ENCODE data around the gene ARID1B. TPM values are rescaled to one million over a fixed set of nuclear protein-coding genes. Genes with fewer than 3 reads are reported as not detected.

Gene ARID1B
- total RNA-seq, 4 donors from 2014 or later, result 25.2 to 103 (median 59.5) TPM

DNA sequence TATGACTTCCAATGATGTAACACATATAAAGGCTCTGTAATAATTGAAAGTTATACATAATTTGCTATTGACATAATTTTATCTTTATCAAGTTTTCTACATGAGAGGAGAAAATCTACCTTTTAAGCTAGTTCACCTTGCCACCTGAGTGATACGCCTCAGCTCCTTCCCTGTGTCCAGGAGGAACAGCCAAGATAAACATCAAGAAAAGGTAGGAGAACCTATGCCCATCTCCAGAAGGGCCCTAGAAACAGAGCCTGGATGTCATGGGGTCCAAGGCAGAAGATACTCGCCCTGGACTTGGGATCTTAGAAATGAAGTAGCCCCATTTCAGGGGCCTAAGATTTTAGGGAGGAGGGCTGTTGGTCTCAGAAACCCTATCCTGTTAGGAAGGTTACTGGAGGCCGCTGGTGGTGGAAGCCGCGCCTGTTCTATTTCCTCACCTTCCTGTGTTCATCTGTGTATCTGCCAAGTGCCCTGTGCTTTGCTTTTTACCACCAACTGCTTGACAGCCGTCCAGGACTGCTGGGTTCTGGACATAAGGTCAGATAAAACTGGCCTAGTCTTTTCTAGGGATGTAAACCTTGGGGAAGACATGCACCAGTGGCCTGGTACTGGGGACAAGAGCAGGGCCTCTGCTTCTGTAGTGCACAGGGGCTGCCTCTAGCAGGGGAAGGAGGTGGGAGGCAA is 178.5 kb downstream of the ARID1B start:
- peaks cover 5 to 60% (median 17%) of the 10 kb centered on the region in 3 donors for H3K4me1 ChIP-seq
- H3K27me3 ChIP-seq, result no peaks in the 10 kb centered on the region
- no peak overlapping the region for H3K4me3 ChIP-seq
- H3K27ac ChIP-seq, result peak overlapping the region in 3 of 4 donors; percentile 16 to 25 (median 22)
- no peaks in the 10 kb centered on the region for H3K36me3 ChIP-seq
- intact Hi-C loops (cut with DNase I), result no loop called here
- 65 to 82% methylated on average over 5 to 6 of the region's 6 CpGs for WGBS, 2 donors
- H3K9me3 ChIP-seq, result no peaks in the 10 kb centered on the region
- TF ChIP-seq, protein P1, sequence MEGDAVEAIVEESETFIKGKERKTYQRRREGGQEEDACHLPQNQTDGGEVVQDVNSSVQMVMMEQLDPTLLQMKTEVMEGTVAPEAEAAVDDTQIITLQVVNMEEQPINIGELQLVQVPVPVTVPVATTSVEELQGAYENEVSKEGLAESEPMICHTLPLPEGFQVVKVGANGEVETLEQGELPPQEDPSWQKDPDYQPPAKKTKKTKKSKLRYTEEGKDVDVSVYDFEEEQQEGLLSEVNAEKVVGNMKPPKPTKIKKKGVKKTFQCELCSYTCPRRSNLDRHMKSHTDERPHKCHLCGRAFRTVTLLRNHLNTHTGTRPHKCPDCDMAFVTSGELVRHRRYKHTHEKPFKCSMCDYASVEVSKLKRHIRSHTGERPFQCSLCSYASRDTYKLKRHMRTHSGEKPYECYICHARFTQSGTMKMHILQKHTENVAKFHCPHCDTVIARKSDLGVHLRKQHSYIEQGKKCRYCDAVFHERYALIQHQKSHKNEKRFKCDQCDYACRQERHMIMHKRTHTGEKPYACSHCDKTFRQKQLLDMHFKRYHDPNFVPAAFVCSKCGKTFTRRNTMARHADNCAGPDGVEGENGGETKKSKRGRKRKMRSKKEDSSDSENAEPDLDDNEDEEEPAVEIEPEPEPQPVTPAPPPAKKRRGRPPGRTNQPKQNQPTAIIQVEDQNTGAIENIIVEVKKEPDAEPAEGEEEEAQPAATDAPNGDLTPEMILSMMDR (IDR thresholded peaks at IDR 0.05), result no peak
- no peak for TF ChIP-seq POLR2A (IDR thresholded peaks at IDR 0.05)
- DNase-seq, result no peak

DNA sequence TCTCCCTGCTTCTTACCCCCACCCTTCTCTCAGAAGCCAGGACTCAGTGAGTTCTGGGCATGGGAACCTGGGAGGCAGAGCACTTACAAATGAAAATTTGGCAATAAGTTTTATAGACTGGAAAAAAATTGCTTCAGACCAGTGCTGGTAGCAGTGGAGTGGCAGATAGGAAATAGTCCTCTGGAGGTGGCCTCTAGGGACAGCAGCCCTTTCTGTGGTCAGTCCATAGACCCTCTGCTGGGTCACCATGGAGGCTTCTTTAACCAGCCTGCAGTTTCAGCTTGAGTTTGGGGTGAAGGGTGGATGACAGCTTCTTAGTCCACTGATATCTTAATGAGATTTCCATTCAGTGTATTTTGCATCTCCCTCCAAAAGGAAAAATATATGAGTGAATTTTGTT is 179.1 kb downstream of the ARID1B start:
- TF ChIP-seq, protein P1 (IDR thresholded peaks at IDR 0.05), result no peak
- TF ChIP-seq POLR2A (IDR thresholded peaks at IDR 0.05), result no peak
- H3K36me3 ChIP-seq, result no peaks in the 10 kb centered on the region
- H3K4me1 ChIP-seq, result peaks cover 5 to 54% (median 17%) of the 10 kb centered on the region in 3 donors
- intact Hi-C loops (cut with DNase I), result no loop called here
- DNase-seq, result no peak
- H3K9me3 ChIP-seq, result no peaks in the 10 kb centered on the region
- H3K27me3 ChIP-seq, result no peaks in the 10 kb centered on the region
- H3K4me3 ChIP-seq, result no peak overlapping the region
- peak overlapping the region in 3 of 4 donors; percentile 16 to 25 (median 22) for H3K27ac ChIP-seq

DNA sequence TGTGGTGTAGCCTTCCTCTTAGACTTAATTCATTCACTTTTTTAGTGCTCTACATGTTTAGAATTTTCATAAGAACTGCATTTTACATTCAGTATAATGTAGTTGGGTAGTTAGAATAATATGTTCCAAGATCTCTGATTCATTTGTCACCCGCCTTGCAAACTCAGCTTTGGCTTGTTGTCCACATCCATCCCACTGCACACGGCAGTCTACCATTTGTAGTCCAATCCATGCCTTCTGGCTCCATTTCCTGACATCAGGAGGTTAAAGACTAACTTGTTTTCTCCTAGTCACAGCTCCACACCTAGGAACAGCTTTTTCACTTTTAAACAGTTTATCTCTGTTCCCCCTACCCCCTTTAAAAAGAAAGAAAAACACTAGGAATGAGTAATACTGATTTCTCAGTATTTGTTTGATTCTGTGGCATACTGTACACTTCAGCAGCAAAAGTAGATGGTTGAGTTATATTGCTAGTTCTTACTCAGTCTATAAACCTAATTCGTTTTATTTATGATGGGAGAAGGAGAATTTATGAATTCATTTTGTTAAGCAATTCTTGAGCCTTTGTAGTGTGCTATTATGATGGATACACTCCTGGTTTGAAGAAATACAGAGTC is 180.9 kb downstream of the ARID1B start:
- intact Hi-C loops (cut with DNase I), result no loop called here
- Histone ChIP-seq H3K9me3 (no peaks in the 10 kb centered on the region), H3K4me3 (no peak overlapping the region), H3K36me3 (no peaks in the 10 kb centered on the region), H3K27ac (no peak overlapping the region), H3K27me3 (no peaks in the 10 kb centered on the region), H3K4me1 (peaks cover 3 to 41% (median 16%) of the 10 kb centered on the region in 3 donors)
- DNase-seq, result no peak
- WGBS, 2 donors, result 78 to 88% methylated on average over 3 of the region's 3 CpGs
- TF ChIP-seq, protein P1 (IDR thresholded peaks at IDR 0.05), result no peak
- no peak for TF ChIP-seq POLR2A (IDR thresholded peaks at IDR 0.05)

DNA sequence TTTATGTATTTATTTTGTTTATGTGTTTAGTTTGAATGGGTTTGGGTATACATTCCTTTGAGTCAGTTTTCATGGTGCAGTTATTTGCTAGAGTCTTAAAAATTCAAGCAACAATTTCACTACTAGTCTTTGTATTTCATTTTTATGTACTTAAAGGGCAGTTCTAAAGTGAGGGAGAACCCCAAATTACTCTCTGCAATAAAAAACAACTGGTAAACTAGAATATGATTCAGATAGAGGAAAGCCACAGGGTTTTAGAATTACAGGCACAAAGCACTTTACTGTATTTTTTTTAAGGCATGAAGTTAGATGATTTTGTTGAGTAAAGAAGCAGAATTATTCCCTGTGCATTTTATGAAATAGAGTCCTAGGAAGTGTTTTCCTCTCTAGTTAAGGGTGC is 183.3 kb downstream of the ARID1B start:
- DNase-seq, result no peak
- Histone ChIP-seq H3K4me3 (no peak overlapping the region), H3K27me3 (no peaks in the 10 kb centered on the region), H3K4me1 (peaks cover 0 to 40% (median 10%) of the 10 kb centered on the region in 3 donors), H3K36me3 (no peaks in the 10 kb centered on the region), H3K9me3 (no peaks in the 10 kb centered on the region), H3K27ac (no peak overlapping the region)
- TF ChIP-seq, protein P1 (IDR thresholded peaks at IDR 0.05), result no peak
- no peak for TF ChIP-seq POLR2A (IDR thresholded peaks at IDR 0.05)
- intact Hi-C loops (cut with DNase I), result no loop called here

DNA sequence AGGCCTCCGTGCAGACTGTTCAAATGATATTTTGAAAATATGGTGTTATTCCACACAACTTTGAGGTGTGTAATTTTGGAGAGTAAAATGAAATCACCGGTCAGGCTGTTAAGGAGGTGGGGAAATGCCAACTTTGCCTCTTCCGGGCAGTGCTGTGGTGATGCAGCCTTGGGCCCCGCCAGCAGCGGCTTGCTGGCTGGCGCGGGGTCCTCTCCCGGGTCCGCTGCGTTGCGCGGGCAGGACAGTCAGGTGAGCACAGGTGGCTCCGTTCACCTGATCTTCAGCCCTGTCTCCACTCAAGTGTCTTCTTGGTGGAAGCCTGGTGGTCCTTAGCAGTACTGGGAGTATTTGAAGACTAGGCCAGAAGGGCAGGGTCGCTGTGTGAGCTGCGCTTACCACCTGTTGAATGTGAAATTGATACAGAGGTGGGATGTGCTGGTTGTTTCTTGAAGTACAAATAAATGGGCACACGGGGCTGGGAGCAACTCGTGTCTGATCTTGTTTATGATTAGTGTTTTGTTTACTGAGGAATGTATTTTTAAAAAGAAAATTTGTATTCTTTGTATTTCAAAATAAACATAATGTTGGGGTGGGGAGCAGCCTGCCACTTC is 184.2 kb downstream of the ARID1B start:
- no peaks in the 10 kb centered on the region for H3K36me3 ChIP-seq
- H3K4me3 ChIP-seq, result no peak overlapping the region
- H3K27ac ChIP-seq, result no peak overlapping the region
- peaks cover 0 to 34% (median 3%) of the 10 kb centered on the region in 3 donors for H3K4me1 ChIP-seq
- intact Hi-C loops (cut with DNase I), result no loop called here
- TF ChIP-seq, protein P1 (IDR thresholded peaks at IDR 0.05), result no peak
- no peak for TF ChIP-seq POLR2A (IDR thresholded peaks at IDR 0.05)
- H3K27me3 ChIP-seq, result no peaks in the 10 kb centered on the region
- WGBS, 2 donors, result 87 to 93% methylated on average over 11 of the region's 17 CpGs
- no peak for DNase-seq
- no peaks in the 10 kb centered on the region for H3K9me3 ChIP-seq
